Measurements from ENCODE around the gene RAB6B. TPM values are rescaled to one million over a fixed set of nuclear protein-coding genes. Genes with fewer than 3 reads are reported as not detected.
A peak's percentile ranks its signal among the peaks of the same experiment; 100 is the strongest.

Gene RAB6B
- total RNA-seq (2012; rRNA removed) (0.18 and 0.28 TPM in 2 replicates), polyA plus RNA-seq (2012; rRNA removed) (1.2 and 1.4 TPM in 2 replicates), Bru-seq, nascent RNA (percentile 23 among the genes with signal in this experiment), BruChase-seq, experiment 1, labeled RNA remaining after a 6-hour chase (percentile 21 among the genes with signal in this experiment), BruChase-seq, experiment 2, labeled RNA remaining after a 2-hour chase (percentile 19 among the genes with signal in this experiment)
- polyA plus RNA-seq (2012; cell fraction: cytosol; rRNA removed): 0.84 and 1.3 TPM in 2 replicates
- 0.74 and 1.2 TPM in 2 replicates for polyA plus RNA-seq (2012; cell fraction: nucleus; rRNA removed; ENCODE audit: low replicate concordance)
- long read RNA-seq, partial matches to known transcripts: 0 of 1 reads
- long read RNA-seq, other reads (novel, unspliced or antisense): 1 of 1 reads

- H3K36me3 ChIP-seq (ENCODE audit: control insufficient read depth, insufficient read depth, low read length): no peaks in the 10 kb centered on the region
- H3K4me3 ChIP-seq (ENCODE audit: insufficient read depth, low read depth, low read length): peak within 1 kb of the TSS; percentile 64
- CTCF ChIA-PET: no interaction called here
- no peak within 1 kb of the TSS for H4K5ac ChIP-seq (ENCODE audit: low read depth, low read length)
- H2BK120ac ChIP-seq (ENCODE audit: low read depth, low read length): no peak within 1 kb of the TSS
- no peak within 1 kb of the TSS for H3K18ac ChIP-seq (ENCODE audit: low read depth, low read length)
- H3K4me1 ChIP-seq (ENCODE audit: control insufficient read depth, insufficient read depth, low read length): no peaks in the 10 kb centered on the region
- H3K9me1 ChIP-seq (ENCODE audit: insufficient read depth, low read length): no peaks in the 10 kb centered on the region
- no peak within 1 kb of the TSS for H2BK15ac ChIP-seq (ENCODE audit: low read depth, low read length)
- intact Hi-C loops (cut with micrococcal nuclease) (no loop called here), in situ Hi-C loops (cut with MboI; ENCODE audit: low sequenced_read_pairs) (no loop called here), dilution Hi-C loops (cut with HindIII; ENCODE audit: low sequenced_read_pairs, unreplicated experiment) (no loop called here)
- TF ChIP-seq MAZ (IDR thresholded peaks at IDR 0.05; ENCODE audit: borderline replicate concordance, low read depth, low read length) (peak; percentile 53; the same call in 1 of the 2 replicates), FOS (IDR thresholded peaks at IDR 0.05; ENCODE audit: low read depth, low read length) (no peak)
- no peak within 1 kb of the TSS for H3K56ac ChIP-seq (ENCODE audit: extremely low read depth, insufficient read depth, low read length)
- H3K4me2 ChIP-seq (ENCODE audit: low read depth, low read length): peak within 1 kb of the TSS; percentile 73
- H2AK5ac ChIP-seq (ENCODE audit: low read depth, low read length): no peak within 1 kb of the TSS
- peak; percentile 20 for DNase-seq
- no peaks in the 10 kb centered on the region for H4K20me1 ChIP-seq (ENCODE audit: insufficient read depth, low read length)
- peak within 1 kb of the TSS; percentile 90 for H2AFZ ChIP-seq (replicated peaks; ENCODE audit: low read length, poor library complexity)
- H2BK20ac ChIP-seq (ENCODE audit: low read depth, low read length): no peak within 1 kb of the TSS
- ATAC-seq (ENCODE audit: low read depth): peak; percentile 96
- no peak within 1 kb of the TSS for H2BK5ac ChIP-seq (ENCODE audit: low read depth, low read length, poor library complexity, severe bottlenecking)
- H2AK9ac ChIP-seq (replicated peaks; ENCODE audit: low read depth, low read length, poor library complexity): peak within 1 kb of the TSS; percentile 30
- H3K23ac ChIP-seq (ENCODE audit: low read depth, low read length): no peak within 1 kb of the TSS
- no TSS peak for BruUV-seq (replicated peaks)
- H4K91ac ChIP-seq (ENCODE audit: insufficient read depth, low read depth, low read length): no peak within 1 kb of the TSS
- no peaks in the 10 kb centered on the region for H3K79me1 ChIP-seq (ENCODE audit: low read depth in 1 of 2, low read length in 2 of 2)
- no peak within 1 kb of the TSS for H3K9ac ChIP-seq (ENCODE audit: low read depth, low read length)
- peaks cover 50% of the 10 kb centered on the region for H3K27me3 ChIP-seq (ENCODE audit: control insufficient read depth, insufficient read depth, low read length)
- no peak within 1 kb of the TSS; a peak in 1 of 4 replicates for H4K8ac ChIP-seq (ENCODE audit: low read depth in 2 of 2, low read length in 2 of 2)
- no peaks in the 10 kb centered on the region for H3K9me3 ChIP-seq (ENCODE audit: control insufficient read depth, insufficient read depth, low read length)
- no peak within 1 kb of the TSS for H3K14ac ChIP-seq (replicated peaks; ENCODE audit: low read depth, low read length)
- 0% methylated on average over 12 of the region's 80 CpGs; no CpG with 5 or more reads in 1 of the 2 experiments for WGBS, 2 experiments (ENCODE audit: extremely low coverage in 2 of 2, insufficient read length in 1 of 2)
- H3K27ac ChIP-seq (ENCODE audit: insufficient read depth, low read length): no peak within 1 kb of the TSS
- POLR2A ChIA-PET (ENCODE audit: unreplicated experiment): no interaction called here
- no peak within 1 kb of the TSS for H3K4ac ChIP-seq (ENCODE audit: low read depth, low read length)
Observed at GRCh38 chr3:133895208-133896001, at the start of gene RAB6B. Gene RAB6B (minus strand): TSS chr3:133895882. CDS start chr3:133895466, 416 bp downstream.
